ENCODE data around the gene KDM7A.

KDM7A gene

DNA sequence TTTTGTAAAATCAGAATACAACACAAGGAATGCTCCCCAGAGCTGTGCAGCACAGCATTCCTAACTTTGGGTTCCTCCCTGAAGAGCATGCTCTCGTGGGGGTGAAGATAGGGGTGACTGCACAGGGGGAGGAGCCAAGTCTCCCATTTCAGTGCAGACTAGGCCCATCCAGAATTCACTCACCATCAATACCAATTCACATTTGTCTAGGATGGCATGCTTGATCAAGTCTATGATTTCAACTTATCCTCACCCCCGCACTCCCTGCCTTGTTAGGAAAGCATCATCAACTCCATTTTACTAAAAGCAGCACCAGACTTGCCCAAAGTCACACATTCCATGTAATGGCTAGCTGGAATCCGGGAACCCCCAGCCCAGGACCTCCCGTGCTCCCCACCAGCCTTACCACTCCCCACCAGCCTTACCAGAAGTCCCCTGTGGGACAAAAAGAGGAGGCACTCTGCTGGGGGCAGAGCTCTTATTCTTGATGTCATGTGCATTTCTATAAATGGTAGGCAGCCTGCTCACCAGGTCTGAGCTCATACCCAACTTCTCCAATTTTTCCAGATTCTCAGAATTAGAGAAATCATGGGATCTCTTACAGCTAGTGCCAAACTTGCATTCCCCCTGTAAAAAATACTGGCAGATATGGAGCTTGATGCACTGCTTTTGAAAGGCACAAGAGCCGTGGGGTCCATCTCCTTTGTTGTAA lies 120.2 kb downstream of the KDM7A start:
- no peak for DNase-seq (ENCODE audit: low read depth)

DNA sequence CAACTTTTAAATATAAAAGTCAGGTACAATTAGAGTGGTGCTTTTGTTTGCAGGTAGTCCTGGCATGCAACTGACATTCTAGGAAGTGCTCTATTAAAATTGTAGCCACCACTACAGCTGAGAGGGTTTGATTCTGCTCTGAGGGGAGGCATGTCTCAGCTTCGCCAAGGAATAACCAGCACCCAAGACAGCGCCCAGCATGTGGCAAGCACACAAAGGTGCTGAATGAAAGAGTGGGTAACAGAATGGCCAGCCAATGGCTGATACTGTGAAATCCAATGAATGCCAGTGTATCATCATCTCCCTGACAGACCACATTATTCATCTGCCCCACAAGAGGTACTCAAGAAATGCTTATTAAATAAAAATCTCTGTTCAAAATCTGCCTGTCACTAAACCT lies 121.0 kb downstream of the KDM7A start:
- no peak for DNase-seq (ENCODE audit: low read depth)

DNA sequence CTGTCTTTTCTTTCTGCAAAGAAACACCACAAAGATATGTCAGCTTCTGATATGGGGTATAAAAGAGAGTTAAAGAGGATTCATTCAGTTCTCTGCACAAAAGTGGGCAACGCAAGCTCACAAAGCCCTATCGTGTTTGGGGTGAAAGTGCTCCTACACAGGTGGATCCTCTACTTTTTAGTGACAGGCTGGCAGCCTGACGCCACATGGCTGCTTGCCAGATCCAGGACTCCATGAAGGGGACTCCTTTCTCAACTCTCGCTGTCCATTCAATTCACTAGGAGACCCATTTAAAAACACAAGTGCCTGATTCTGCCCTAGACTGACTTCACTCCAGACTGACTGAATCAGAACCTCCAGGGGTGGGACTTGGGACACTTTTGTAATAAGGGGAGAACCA lies 122.0 kb downstream of the KDM7A start:
- no peak for DNase-seq (ENCODE audit: low read depth)

DNA sequence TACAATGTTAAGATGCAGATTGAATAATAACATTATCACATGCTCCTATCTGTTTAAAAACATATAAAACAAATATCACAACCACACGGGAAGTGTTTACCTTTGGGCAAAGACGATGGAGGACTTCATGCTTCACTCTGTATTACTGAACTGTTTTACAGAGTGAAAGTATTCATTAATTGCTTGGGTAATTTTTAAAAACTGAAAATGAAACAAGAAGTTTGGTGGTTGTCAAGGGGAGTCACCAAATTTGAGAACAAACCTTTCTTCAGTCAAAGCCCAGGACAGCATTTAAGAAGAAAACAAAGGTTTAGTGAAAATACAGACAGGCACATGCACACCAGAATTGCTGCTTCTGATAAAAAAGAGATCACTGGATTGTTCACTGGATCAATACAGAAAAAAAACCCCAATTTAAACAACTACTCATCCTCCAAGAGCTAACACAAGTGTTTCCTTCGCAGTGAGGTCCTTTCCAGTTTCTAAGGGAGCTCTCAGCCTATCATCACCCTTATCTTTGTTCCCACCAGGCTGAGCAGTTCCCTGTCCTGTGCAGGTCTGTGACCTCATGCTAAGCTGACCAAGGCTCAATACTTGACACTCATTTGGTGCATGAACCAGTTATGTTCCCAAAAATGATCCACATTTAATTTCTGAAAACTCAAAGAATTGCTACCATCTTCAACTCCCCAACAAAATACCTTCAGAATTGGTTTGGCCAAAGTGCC lies 122.8 kb downstream of the KDM7A start:
- DNase-seq (ENCODE audit: low read depth), result no peak

DNA sequence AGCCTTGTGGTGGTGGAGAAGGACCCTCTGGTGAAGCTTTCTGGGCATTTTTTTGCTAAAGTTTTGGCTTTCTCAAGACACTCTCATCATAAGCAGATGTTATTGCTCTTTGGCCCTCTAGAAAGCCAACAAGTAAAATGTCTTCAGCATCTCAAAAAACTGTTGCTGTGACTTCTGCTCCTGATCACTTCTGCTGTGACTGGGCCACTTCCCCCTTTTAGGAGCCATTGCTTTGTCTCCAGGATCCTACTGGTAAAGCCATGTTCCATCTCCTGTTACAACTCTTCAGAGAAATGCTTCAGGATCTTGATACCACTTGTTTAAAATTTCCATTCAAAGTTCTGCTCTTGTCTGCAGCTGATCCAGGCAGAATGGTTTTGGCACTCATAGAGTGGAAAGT lies 125.0 kb downstream of the KDM7A start:
- no peak for DNase-seq (ENCODE audit: low read depth)

DNA sequence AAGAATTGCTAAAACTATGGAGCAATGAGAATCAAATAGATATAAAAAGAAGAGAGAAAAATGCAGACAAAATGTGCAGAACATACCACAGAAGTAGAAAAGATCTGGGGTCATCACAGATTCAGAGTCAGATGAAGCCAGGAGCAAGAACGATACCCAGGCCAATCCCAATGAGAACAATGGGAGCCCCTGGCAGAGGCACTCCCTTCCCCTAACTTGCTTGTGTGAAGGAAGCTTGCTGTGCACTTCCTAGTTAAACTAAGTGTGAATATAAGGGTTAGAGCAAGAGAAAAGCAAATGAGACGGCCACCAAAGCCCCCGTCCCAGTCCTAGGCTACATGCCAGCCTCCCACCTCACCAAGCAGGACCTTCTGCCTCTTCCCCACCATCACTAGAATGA lies 126.7 kb downstream of the KDM7A start:
- no peak for DNase-seq (ENCODE audit: low read depth)

DNA sequence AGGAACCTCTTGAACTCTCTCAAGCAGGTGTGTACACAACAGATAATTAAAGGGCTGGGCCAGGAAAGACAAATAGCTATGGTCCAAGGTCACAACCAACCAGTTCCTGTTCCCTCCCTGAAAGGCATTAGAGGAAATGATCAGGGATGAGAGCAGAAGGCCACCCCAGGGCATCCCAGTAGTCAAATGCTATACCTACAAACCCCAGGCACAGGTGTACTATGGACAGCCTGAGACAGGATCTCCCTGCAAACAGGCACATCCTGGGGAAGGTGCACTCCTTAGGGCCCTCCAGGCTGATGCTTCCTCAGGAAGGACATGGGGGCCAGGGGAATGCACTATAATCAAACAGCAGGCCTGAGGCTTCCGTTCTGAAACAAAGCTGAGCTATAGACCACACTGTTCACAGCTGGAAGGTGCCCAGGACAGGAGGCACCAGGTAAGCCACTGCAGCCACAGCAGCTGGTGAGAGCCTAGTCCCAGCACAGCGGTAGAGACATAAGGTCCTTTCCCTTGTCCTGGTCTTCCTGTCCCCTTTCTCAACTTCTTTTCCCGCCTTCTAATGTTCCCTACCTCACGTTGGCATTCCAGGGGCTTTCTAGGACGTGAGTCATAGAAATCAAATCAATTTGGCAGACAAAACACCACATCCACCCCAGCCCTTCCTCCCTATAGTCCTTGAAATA lies 127.3 kb downstream of the KDM7A start:
- no peak for DNase-seq (ENCODE audit: low read depth)

DNA sequence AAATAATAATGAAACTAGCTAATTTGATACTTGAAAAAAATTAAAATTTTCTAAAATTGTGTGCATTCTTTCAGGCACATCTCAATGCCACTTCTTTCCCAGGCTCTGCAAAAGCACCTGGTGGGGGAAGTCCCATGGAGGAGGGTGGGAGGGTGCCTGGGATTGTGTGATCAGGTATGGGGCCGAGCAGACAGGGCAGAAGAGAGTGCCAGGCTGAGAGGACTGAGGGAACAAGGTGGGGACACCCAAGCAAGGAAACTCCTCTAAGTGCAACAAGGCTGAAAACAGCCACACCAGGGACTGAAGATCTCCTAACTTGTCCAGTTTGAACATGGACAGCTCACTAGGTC lies 127.8 kb downstream of the KDM7A start:
- no peak for DNase-seq (ENCODE audit: low read depth)

DNA sequence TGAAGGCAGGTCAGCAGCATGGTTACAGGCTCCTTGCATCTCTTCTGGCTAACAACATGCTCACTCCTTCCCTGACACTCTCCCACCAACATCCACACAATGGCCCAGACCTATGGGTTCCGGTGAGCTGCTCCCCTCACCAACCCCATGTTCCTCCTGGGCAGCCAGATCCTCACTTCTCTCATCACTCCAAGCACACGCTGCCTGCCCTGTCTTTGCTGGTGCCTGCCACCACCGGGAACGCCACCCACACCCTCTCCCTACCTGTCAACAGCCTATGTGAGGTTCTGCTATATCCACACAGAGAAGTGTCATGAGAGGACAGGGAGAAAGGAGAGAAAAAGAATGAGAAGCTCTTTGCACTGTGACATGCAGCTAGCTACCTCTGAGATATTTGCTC lies 128.6 kb downstream of the KDM7A start:
- no peak for DNase-seq (ENCODE audit: low read depth)

DNA sequence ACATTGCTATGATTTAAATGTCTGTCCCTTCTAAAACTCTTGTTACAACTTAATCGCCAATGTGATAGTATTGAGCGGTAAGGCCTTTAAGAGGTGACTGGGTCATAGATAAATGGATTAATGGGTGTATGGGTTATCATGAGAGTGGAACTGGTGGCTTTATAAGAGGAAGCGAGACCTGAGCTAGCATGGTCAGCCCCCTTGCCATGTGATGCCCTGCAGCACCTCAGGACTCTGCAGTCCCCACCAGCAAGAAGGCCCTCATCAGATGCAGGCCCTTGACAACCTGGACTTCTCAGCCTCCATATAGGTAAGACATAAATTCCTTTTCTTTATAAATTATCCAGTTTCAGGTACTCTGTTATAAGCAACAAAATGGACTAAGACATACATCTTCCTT lies 129.6 kb downstream of the KDM7A start:
- no peak for DNase-seq (ENCODE audit: low read depth)

DNA sequence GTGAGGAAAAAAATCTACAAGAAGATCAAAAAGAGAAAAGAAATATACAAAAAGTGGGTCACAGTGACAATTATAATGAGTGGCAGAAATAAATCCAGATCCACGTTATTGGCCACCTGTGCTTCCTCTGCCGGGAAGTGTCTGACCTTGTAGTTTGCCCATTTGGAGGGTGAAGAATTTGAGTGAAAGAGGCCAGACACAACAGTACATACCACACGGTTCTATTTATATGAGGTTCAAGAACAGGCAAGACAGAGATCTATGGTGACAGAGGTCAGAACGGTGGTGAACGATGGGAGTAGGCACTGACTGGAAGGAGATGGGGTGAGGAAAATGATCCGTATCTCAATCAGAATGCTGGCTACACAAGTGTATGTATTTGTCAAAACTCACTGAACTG lies 131.1 kb downstream of the KDM7A start:
- no peak for DNase-seq (ENCODE audit: low read depth)

DNA sequence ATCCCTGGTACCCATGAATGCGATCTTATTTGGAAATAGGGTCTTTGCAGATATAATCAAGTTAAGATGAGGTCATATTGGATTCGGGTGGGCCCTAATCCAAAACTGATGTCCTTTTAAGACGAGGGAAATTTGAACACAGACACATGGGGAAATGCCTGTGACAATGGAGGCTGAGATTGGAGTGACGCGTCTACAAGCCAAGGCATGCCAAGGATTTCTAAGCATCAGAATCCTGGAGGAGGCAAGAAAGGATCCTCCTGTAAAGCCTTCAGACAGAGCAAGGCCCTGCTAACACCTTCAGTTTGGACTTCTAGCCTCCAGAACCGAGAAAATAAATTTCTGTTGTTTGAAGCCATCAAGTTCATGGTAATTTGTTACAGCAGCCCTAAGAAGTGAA lies 132.5 kb downstream of the KDM7A start:
- DNase-seq (ENCODE audit: low read depth), result no peak

DNA sequence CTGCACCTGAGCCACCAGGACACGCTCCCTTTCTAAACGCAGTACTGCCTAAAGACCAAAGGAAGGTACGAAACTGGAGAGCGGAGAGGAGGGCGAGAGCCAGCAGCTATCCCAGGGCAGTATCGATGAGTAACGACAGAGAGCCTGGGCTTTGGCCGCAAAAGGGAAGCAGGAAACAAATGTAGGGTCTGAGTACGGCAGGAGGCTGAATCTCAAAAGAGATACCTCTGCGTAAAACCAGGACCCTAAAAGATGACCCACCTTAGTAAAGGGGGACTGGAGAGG lies 134.5 kb downstream of the KDM7A start:
- DNase-seq (ENCODE audit: low read depth), result no peak

DNA sequence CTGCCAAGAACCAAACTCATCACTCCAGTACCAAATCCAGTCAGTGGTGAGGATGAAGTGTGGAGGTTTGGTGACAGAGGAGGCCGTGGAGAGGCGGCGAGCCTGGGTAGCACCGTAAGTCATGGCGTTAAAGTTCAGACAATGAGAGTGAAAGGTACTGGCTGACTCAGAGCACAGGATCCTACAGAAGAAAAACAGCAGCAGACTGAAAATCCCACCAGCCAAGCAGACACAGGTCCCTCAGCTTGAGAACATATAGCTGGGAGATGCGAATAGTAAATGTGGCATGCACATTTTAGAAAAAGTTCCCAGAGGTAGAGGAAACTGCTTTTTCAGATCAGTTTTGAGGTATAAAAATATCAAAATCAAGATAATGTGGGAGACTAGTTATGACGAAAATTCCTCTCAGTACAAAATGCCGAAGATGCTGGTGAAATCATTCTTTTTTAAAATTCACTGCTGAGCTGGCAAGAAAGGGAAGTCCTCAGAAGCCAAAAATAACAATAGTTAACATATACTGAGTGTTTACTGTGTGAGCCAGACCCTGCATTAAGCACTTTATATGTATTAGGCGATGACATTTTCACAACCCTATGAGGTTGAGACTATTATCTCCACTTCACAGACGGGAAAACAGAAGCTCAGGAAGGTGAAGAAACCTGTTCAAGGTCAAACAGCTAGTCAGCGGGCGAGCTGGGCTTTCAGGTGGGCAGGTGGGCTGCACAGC lies 135.0 kb downstream of the KDM7A start:
- DNase-seq (ENCODE audit: low read depth), result no peak

DNA sequence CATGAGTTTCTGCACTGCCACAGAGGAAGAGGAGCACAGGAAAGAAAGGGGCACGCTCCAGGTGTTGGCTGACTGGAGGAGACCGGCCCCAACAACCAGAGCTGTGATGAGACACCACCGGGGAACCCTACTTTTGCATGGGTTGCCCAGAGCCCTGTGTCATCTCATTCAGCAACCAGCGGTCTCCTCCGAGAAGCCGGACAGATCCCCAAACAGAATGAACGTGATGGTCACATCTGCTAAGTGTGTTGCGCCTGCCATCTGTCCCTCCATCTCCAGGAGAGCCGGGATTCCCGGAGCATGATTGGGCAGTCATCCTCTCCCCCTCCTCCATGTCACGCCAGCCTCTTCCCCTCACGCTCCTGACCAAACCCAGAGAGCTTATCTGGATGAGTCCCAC lies 136.9 kb downstream of the KDM7A start:
- no peak for DNase-seq (ENCODE audit: low read depth)

DNA sequence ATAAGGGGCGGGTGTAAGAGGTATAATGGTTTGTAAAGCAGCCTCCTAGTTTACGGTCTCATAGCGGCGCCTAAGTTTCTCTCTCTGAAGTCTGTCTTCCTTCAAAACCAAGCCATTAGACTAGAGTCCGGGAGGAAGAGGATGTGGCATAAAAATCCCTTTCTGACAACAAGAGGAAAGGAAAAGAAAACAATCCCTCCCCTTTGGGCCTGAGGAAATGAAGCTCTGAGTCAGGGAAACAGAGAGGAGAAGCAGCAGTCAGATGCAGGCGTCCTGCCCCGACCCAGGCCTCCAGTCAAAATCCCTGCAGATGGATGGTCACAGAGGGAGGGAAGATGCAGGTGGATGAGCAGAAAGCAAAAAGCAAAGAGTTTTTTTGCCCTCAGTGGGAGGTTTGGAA lies 137.7 kb downstream of the KDM7A start:
- DNase-seq (ENCODE audit: low read depth), result no peak

DNA sequence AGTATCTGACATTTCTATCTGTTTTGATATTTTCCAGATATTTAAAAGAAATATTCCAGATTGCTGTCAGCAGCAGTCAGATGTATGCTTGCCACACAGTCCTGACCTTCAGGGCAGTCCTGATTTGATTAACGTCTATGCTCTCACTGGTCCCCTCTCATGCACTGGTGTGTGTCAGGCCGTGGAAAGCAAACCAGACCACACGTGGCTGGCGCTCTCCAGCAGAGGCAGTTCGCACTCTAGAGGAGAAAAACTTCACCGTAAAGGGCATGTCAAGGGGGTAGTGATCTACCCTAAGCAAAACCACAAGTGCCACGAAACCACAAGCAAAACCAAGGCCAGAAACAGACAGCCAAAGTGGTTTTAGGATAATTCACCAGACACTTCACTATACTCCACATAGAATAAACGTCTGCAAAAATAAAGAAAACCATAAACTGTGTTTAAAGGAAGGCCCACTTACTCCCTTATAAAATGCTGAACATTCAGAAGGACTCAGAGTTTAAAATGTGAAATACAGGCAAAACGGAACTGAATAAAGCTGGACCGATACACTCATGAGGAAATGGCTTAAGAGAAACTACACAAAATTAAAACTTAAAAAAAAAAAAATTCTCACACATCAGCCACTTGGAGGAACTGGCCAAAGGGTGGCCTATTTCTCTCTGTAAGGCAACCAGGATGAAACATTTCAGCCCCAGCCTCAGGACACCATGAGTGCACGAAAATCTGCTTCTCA lies 140.4 kb downstream of the KDM7A start:
- DNase-seq (ENCODE audit: low read depth), result no peak

DNA sequence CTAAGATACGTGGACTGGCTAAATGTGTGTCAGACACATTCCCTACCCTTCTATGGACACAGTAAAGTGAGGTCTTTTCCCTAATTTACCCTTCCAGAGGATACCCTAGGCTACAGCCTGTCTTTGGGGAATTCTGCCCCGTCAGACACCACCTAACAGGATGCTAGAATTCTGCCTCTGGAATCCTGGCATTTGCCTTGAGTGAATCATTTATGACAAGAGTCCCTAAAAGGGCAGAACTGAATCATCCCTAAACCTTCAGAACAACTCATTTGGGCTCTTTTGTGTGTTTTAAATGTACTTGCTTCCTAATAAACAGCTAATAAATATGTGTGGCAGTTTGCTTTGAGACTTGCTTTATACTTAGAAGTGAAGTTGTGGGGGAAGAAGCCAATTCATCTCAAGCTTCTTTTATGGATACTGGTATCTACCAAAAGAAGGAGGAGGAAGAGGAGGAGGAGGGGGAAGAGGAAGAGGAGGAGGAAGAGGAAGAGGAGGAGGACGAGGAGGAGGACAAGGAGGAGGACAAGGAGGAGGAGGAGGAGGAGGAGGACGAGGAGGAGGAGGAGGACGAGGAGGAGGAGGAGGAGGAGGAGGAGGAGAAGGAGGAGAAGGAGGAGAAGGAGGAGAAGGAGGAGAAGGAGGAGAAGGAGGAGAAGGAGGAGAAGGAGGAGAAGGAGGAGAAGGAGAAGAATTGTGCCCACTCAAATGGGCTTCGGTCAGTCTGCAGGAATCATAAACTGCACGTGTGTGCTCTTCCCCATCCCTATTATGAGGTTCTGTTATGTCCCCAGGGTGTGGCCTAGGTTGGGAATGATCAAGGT lies 141.2 kb downstream of the KDM7A start:
- DNase-seq (ENCODE audit: low read depth), result no peak
